Measurements from ENCODE around the gene CARHSP1.

The CARHSP1 gene

DNA sequence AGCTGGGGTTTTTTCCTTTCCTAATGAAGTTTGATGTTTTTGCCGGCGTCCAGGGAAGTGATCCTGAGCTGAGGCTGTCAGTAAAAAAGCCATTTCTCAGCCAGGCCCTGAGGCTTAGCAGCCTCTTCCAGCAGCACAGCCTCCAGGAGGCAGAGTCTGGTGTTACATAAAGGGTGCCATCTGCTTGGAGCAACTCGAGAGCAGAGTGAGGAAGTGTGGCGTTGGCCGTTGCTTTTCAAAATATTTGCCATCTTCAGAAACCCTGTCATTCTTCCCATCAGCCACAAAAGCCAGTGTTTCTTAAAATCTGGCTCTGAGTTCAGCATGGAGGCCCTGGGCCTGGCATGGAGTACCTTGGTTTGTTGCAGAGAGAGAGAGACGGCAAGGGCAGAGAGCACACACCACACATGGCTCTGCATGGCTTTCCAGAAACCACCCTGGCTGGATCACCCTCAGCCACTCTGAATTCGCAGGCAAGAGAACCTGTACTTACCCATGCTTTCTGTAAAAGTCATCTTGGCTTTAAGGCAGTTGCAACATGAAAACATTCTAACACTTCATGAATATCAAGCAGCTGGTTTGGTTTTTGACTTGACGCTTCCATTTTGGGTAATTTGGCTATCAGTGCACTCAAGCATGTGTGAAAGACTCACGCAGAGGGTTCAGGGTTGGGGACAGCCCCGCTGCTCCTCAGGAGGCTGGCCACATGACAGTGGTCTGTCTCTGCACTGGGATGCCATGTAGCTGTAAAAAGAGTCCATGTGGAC lies 50.1 kb downstream of the CARHSP1 start:
- H3K36me3 ChIP-seq = peaks cover 52 to 70% (median 68%) of the 10 kb centered on the region in 3 donors
- no peak for DNase-seq
- H3K27me3 ChIP-seq = no peaks in the 10 kb centered on the region
- H3K4me3 ChIP-seq = no peak overlapping the region
- H3K9me3 ChIP-seq = no peaks in the 10 kb centered on the region
- H3K27ac ChIP-seq = no peak overlapping the region
- no peaks in the 10 kb centered on the region for H3K4me1 ChIP-seq
- intact Hi-C loops (cut with DNase I; ENCODE audit: low total_unique reads) = no loop called here
- TF ChIP-seq, protein P1, sequence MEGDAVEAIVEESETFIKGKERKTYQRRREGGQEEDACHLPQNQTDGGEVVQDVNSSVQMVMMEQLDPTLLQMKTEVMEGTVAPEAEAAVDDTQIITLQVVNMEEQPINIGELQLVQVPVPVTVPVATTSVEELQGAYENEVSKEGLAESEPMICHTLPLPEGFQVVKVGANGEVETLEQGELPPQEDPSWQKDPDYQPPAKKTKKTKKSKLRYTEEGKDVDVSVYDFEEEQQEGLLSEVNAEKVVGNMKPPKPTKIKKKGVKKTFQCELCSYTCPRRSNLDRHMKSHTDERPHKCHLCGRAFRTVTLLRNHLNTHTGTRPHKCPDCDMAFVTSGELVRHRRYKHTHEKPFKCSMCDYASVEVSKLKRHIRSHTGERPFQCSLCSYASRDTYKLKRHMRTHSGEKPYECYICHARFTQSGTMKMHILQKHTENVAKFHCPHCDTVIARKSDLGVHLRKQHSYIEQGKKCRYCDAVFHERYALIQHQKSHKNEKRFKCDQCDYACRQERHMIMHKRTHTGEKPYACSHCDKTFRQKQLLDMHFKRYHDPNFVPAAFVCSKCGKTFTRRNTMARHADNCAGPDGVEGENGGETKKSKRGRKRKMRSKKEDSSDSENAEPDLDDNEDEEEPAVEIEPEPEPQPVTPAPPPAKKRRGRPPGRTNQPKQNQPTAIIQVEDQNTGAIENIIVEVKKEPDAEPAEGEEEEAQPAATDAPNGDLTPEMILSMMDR (IDR thresholded peaks at IDR 0.05) = no peak

DNA sequence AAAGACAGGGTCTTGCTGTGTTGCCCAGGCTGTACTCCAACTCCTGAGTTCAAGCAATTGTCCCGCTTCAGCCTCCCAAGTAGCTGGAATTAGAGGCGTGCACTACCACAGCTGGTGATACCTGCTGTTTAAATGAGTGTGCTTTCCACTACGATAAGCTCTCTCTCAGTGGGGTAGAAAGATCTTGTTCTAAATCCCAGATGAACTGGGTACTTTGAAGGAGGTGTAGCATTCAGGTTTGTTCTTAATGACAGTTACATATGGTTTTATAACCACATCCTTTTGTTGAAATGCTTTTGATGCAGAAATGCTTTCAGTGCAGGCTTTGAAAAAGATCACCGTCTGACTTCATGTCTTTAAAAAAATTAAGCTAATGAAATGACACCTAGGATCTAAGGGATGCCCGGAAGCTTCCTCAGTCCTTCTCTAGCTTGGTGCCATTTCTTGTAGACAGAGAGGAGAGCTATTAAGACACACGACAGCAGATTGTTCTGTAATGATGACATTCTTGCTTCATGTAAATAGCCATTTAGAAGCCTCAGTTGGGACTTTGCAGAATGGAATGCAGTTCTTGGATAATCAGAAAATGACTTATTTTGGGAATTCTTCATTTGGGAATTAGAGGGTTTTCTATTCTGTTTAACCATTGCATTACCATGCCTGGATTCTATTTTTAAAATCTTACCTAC lies 51.7 kb downstream of the CARHSP1 start:
- no peak overlapping the region for H3K4me3 ChIP-seq
- H3K36me3 ChIP-seq = peaks cover 65 to 86% (median 84%) of the 10 kb centered on the region in 3 donors
- intact Hi-C loops (cut with DNase I; ENCODE audit: low total_unique reads) = no loop called here
- H3K9me3 ChIP-seq = no peaks in the 10 kb centered on the region
- H3K27ac ChIP-seq = no peak overlapping the region
- no peaks in the 10 kb centered on the region for H3K4me1 ChIP-seq
- TF ChIP-seq, protein P1 (IDR thresholded peaks at IDR 0.05) = no peak
- no peaks in the 10 kb centered on the region for H3K27me3 ChIP-seq
- no peak for DNase-seq

DNA sequence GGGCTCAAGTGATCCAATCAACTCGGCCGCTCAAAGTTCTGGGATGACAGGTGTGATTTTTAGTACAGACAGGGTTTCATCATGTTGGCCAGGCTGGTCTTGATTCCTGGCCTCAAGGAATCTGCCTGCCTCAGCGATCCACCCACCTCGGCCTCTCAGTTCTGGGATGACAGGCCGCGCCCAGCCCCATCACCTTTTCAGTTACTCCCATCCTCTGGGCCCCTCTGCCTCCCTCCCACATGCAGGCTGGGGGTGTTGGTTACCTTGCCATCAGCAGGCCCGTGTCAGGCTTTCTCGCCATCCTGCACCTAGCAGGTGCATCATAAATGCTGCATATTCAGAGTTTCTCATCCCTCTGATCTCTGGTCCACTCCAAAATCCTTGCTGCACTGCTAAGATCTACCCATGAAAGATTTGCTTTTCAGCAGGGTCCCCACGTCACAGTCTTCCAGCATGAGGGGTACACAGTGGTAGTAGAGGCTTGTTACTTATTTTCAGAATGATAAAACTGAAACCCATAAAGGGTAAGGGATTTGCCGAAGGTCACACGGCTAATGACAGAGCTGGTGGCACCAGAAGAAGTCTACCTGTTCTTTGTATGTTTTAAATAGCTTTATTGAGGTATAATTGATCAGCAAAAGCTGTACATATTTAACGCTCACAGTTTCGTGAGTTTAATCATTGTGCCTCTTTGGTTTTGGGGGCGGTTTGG lies 54.6 kb downstream of the CARHSP1 start:
- Histone ChIP-seq H3K36me3 (peaks cover 70 to 97% (median 87%) of the 10 kb centered on the region in 3 donors), H3K4me1 (no peaks in the 10 kb centered on the region), H3K27ac (no peak overlapping the region), H3K27me3 (no peaks in the 10 kb centered on the region), H3K9me3 (no peaks in the 10 kb centered on the region), H3K4me3 (no peak overlapping the region)
- DNase-seq = no peak
- intact Hi-C loops (cut with DNase I; ENCODE audit: low total_unique reads) = no loop called here
- TF ChIP-seq, protein P1 (IDR thresholded peaks at IDR 0.05) = no peak

DNA sequence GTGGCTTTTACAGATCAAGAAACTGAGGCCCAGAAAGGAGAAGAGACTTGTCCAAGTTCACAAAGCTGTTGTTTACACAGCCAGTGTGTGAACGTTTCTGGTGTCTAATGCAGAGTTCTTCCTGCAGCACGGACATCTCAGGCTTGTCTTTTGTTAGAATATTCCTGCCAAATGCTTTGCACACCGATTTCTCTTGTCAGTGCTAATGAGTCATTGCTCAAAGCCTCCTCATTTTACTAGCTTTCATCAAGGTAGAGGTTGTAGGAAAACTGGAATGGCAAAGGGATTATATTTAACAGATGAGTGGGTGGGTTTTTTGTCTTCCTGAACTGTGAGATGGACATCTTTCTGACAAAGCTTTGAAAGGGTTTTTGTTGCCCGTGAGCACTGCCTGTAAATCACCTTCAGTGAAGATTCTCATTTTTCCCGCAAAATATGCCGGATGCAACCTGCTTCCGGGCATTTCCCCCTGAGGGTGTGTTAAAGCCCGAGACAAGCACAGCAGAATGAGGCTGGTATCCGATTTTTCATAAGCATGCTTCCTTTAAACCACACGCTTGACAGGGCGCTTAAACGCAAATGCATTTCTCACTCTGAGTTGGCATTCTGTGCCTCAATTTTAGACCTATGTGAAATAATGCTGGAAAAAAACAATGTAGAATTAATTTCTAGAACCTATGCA lies 56.5 kb downstream of the CARHSP1 start:
- Histone ChIP-seq H3K9me3 (no peaks in the 10 kb centered on the region), H3K4me3 (no peak overlapping the region), H3K27ac (no peak overlapping the region), H3K36me3 (peaks cover 74 to 99% (median 91%) of the 10 kb centered on the region in 3 donors), H3K27me3 (no peaks in the 10 kb centered on the region), H3K4me1 (no peaks in the 10 kb centered on the region)
- DNase-seq = no peak
- intact Hi-C loops (cut with DNase I; ENCODE audit: low total_unique reads) = no loop called here
- TF ChIP-seq, protein P1 (IDR thresholded peaks at IDR 0.05) = no peak

DNA sequence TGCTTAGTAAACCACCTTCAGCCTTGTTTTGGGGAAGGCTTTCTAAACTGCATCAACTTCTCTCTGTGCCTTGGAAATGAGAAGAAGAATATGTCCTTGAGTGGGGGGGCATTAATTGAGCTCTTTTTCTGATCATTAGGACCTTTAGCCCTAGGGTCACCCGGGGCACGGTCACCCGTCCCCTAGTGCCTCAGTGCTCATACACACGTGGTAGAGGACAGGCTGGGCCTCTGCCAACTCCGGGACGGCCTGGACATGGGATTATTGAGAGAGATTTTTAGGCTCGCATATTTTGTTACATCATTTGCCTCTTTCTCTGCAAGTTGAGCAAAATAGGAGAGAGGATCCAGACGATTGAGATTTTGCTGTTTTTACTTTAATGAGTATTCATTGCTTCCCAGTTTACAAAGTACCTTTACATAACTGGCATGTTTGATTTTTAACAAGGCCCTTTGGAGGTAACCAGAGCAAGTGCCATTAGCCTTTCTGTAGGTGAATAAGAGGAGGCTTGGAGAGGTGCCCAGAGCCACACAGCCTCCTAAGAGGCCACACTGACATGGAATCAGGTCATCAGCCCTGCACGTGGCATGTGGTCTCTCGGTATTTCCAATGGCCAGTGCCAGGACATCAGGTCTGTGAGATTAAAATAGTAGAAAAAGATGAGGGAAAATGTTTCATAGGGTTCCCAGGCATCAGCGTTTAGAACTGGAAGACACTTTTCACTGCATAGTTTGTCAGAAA lies 60.0 kb downstream of the CARHSP1 start:
- intact Hi-C loops (cut with DNase I; ENCODE audit: low total_unique reads) = loop anchor here (10.0 kb wide), 1 partner anchor 156 kb away; the partner anchor contains the start of gene USP7
- Histone ChIP-seq H3K36me3 (peaks cover 65 to 96% (median 94%) of the 10 kb centered on the region in 3 donors), H3K4me3 (no peak overlapping the region), H3K4me1 (no peaks in the 10 kb centered on the region), H3K9me3 (no peaks in the 10 kb centered on the region), H3K27ac (no peak overlapping the region), H3K27me3 (no peaks in the 10 kb centered on the region)
- TF ChIP-seq, protein P1 (IDR thresholded peaks at IDR 0.05) = no peak
- DNase-seq = no peak
